PFSK-1 (cell line): ENCODE data around the gene REPS2.

ENCODE experiments used
- FOXP2 ChIP-seq: optimal IDR thresholded peaks from 2 replicates; pipeline ENCODE3; 2011; ENCODE audit warnings: borderline replicate concordance, control low read depth, inconsistent platforms; ENCODE audit not compliant: insufficient read depth; ENCODE audit errors: extremely low read length, extremely low read depth
- POLR2AphosphoS5 ChIP-seq: IDR thresholded peaks from 2 replicates; pipeline ENCODE4 v1.6.1; 2012; ENCODE audit warnings: low read depth, mild to moderate bottlenecking, control low read depth, low read length, moderate library complexity
- SIN3A ChIP-seq: IDR thresholded peaks from 2 replicates; pipeline ENCODE4 v1.6.1; 2012; ENCODE audit warnings: mild to moderate bottlenecking, low read length, moderate library complexity, borderline replicate concordance; ENCODE audit not compliant: insufficient read depth
- TAF1 ChIP-seq: IDR thresholded peaks from 2 replicates; pipeline ENCODE4 v1.6.1; 2012; ENCODE audit warnings: low read length, control low read depth, borderline replicate concordance; ENCODE audit not compliant: insufficient read depth
- TF ChIP-seq, protein P1 (sequence below), 2 experiments: IDR thresholded peaks; 2 replicates each; pipeline versions ENCODE4 v1.6.1 to v1.8.0; 2011 to 2012; ENCODE audit warnings: low read depth in 2 of 2, low read length in 2 of 2, control low read depth in 1 of 2, inconsistent platforms in 1 of 2, mild to moderate bottlenecking in 1 of 2, moderate library complexity in 1 of 2; ENCODE audit not compliant: insufficient read depth in 1 of 2

Gene REPS2

GRCh38 chrX:17007134-17007768 is 60.8 kb downstream of the REPS2 start:
- TF ChIP-seq FOXP2 (no peak), SIN3A (no peak), TAF1 (no peak), POLR2AphosphoS5 (no peak)
- TF ChIP-seq, protein P1, sequence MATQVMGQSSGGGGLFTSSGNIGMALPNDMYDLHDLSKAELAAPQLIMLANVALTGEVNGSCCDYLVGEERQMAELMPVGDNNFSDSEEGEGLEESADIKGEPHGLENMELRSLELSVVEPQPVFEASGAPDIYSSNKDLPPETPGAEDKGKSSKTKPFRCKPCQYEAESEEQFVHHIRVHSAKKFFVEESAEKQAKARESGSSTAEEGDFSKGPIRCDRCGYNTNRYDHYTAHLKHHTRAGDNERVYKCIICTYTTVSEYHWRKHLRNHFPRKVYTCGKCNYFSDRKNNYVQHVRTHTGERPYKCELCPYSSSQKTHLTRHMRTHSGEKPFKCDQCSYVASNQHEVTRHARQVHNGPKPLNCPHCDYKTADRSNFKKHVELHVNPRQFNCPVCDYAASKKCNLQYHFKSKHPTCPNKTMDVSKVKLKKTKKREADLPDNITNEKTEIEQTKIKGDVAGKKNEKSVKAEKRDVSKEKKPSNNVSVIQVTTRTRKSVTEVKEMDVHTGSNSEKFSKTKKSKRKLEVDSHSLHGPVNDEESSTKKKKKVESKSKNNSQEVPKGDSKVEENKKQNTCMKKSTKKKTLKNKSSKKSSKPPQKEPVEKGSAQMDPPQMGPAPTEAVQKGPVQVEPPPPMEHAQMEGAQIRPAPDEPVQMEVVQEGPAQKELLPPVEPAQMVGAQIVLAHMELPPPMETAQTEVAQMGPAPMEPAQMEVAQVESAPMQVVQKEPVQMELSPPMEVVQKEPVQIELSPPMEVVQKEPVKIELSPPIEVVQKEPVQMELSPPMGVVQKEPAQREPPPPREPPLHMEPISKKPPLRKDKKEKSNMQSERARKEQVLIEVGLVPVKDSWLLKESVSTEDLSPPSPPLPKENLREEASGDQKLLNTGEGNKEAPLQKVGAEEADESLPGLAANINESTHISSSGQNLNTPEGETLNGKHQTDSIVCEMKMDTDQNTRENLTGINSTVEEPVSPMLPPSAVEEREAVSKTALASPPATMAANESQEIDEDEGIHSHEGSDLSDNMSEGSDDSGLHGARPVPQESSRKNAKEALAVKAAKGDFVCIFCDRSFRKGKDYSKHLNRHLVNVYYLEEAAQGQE (IDR thresholded peaks at IDR 0.05; ENCODE audit: insufficient read depth in 1 of 2, low read depth in 2 of 2, low read length in 2 of 2): no peak

DNA sequence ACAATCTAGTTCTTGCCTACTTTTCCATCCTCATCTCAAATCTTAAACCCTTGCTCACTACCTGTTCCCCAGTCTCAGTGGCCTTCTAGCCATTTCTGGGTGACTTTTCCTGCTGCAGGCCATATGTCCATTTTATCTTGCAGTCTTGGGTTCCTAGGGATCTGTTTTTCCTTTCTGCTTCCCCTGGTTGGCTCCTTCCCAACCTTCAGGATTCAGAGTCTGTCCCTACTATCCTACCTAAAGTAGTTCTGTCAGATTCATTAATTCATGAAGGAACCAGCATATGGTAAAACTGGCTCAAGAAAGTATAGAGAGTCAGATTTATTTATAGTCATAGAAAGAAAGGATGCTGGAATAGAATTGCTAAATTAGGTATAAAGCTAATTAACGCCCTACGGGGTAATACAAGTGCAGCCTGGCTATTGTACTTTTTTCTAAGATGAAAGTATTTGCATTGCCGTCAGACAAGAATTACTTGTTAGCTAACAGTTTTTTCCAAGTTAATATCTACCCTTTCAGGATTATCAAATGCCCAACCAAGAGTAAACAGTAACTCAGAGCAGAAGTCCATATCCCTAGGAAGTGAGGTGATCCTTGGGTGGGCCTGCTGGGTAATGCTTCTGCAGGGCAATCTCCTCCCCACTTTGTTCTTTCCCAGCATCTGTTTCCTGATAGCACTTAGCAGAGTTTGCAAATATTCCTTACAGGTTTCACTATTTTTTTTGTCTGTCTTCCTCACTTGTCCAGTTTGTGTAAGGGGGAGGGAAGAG is 63.6 kb downstream of the REPS2 start:
- TF ChIP-seq TAF1: no peak

- TF ChIP-seq TAF1 (no peak), FOXP2 (no peak), POLR2AphosphoS5 (no peak), SIN3A (no peak)
- TF ChIP-seq, protein P1 (IDR thresholded peaks at IDR 0.05; ENCODE audit: insufficient read depth in 1 of 2, low read depth in 2 of 2, low read length in 2 of 2): no peak
These were observed 66.0 kb downstream of the REPS2 start for GRCh38 chrX:17012465-17012864.

GRCh38 chrX:17014216-17014615 is 67.8 kb downstream of the REPS2 start:
- TF ChIP-seq POLR2AphosphoS5 (no peak), FOXP2 (no peak), SIN3A (no peak), TAF1 (no peak)
- TF ChIP-seq, protein P1 (IDR thresholded peaks at IDR 0.05; ENCODE audit: insufficient read depth in 1 of 2, low read depth in 2 of 2, low read length in 2 of 2): no peak

- TF ChIP-seq SIN3A (no peak), POLR2AphosphoS5 (no peak), FOXP2 (no peak), TAF1 (no peak)
- TF ChIP-seq, protein P1 (IDR thresholded peaks at IDR 0.05; ENCODE audit: insufficient read depth in 1 of 2, low read depth in 2 of 2, low read length in 2 of 2): no peak
These were observed 70.7 kb downstream of the REPS2 start for GRCh38 chrX:17017134-17017533.
